ENCODE results near the gene SLC4A11. TPM values are rescaled to one million over a fixed set of nuclear protein-coding genes. Genes with fewer than 3 reads are reported as not detected.

The SLC4A11 gene
- polyA plus RNA-seq, 3 donors: 1.6 to 1.7 (median 1.6) TPM

DNA sequence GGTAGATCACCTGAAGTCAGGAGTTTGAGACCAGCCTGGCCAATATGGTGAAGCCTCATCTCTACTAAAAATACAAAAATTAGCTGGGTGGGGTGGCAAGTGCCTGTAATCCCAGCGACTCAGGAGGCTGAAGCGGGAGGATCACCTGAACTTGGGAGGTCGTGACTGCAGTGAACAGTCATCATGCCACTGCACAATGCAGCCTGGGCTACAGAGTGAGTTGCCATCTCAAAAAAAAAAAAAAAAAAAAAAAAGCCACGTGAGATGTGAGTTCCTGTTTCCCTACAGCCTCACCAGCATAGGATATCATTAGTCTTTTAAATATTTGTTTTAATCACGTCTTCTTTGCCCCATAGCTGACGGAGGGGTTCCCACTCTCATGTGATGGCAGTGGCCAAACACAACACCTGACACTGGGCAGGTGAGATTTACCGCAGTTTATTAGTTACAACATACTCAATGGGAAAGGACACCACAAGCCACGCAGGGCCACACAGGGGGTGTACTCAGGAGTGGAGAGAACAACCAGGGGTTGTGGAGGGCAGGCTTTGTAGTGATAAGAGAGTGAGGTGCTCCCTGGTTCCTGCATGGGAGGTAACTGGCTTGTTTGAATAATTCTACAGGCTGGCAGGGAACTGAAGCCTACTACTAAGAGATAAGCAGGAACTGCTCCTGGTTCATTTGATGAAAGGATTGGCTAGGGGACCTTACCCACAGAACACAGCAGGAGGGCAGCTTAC is 61.1 kb downstream of the SLC4A11 start:
- no peak for DNase-seq (ENCODE audit: low read depth in 3 of 3, low spot score in 2 of 3)

Other genes starting within 250 kb of the SLC4A11 start
- under 1 TPM in 2 of 3 donors, not detected in 1; 0.22 to 0.34 TPM for gene GNRH2, start 195.6 kb downstream of the SLC4A11 start, polyA plus RNA-seq (ENCODE audit: insufficient read length in 3 of 3)
- 10 to 100 TPM; 49.1 to 57.7 (median 49.6) TPM for gene MRPS26, start 193.1 kb downstream of the SLC4A11 start, polyA plus RNA-seq (ENCODE audit: insufficient read length in 3 of 3)
- under 1 TPM in 2 of 3 donors, not detected in 1; 0.40 to 0.47 TPM for gene OXT, start 167.6 kb downstream of the SLC4A11 start, polyA plus RNA-seq (ENCODE audit: insufficient read length in 3 of 3)
- gene AVP, start 154.5 kb downstream of the SLC4A11 start, polyA plus RNA-seq (ENCODE audit: insufficient read length in 3 of 3): not detected
- 10 to 100 TPM; 20.4 to 22.5 (median 20.8) TPM for gene FASTKD5, start 79.3 kb downstream of the SLC4A11 start, polyA plus RNA-seq (ENCODE audit: insufficient read length in 3 of 3)
- gene UBOX5, start 79.3 kb downstream of the SLC4A11 start, polyA plus RNA-seq (ENCODE audit: insufficient read length in 3 of 3): 10 to 100 TPM in 2 of 3 donors, 1 to 10 TPM in 1; 8.5 to 10.3 (median 10.0) TPM
- gene LZTS3, start 65.6 kb downstream of the SLC4A11 start, polyA plus RNA-seq (ENCODE audit: insufficient read length in 3 of 3): 10 to 100 TPM; 12.5 to 13.0 (median 12.8) TPM
- gene DDRGK1, start 34.5 kb downstream of the SLC4A11 start, polyA plus RNA-seq (ENCODE audit: insufficient read length in 3 of 3): 10 to 100 TPM; 46.7 to 55.0 (median 51.2) TPM
- 10 to 100 TPM; 43.2 to 46.1 (median 45.6) TPM for gene ITPA, start 29.7 kb downstream of the SLC4A11 start, polyA plus RNA-seq (ENCODE audit: insufficient read length in 3 of 3)
- gene DNAAF9, start 168.5 kb upstream of the SLC4A11 start, polyA plus RNA-seq (ENCODE audit: insufficient read length in 3 of 3): 10 to 100 TPM; 26.0 to 28.6 (median 26.0) TPM
- 10 to 100 TPM; 54.1 to 54.5 (median 54.2) TPM for gene ATRN, start 231.8 kb upstream of the SLC4A11 start, polyA plus RNA-seq (ENCODE audit: insufficient read length in 3 of 3)